Kidney (tissue), 14 donors: ENCODE data around the gene MUL1. TPM values are rescaled to one million over a fixed set of nuclear protein-coding genes. Genes with fewer than 3 reads are reported as not detected.
"Not testable (repeated sequence)": the region's sequence is repeated elsewhere in the genome, so short reads cannot be mapped to it uniquely, and the experiment has no call there.

ENCODE experiments used
- DNase-seq, 5 donors: peaks; one replicate each; pipeline ENCODE4 v3.0.0-alpha.2; 2013 to 2020
- FAIRE-seq: peaks from 2 replicates; lab custom pipeline; 2012; peaks lifted over from hg19 to GRCh38; lab: Jason Lieb, UNC
- H3K27ac ChIP-seq, 2 donors: one replicate each; pipeline ENCODE4 v1.7.0; 2013; ENCODE audit warnings: low read depth in 2 of 2, low read length in 2 of 2, inconsistent platforms in 1 of 2
- H3K27me3 ChIP-seq: one replicate; pipeline ENCODE4 v1.7.1; 2013; ENCODE audit warnings: low read length, inconsistent platforms; ENCODE audit not compliant: control insufficient read depth, insufficient read depth
- H3K36me3 ChIP-seq, 3 donors: one replicate each; pipeline versions ENCODE4 v1.7.0 to v1.7.1; 2013; ENCODE audit warnings: low read length in 3 of 3, control low read depth in 1 of 3, inconsistent platforms in 1 of 3; ENCODE audit not compliant: insufficient read depth in 3 of 3, control insufficient read depth in 2 of 3
- H3K4me1 ChIP-seq, 3 donors: one replicate each; pipeline versions ENCODE4 v1.7.0 to v1.7.1; 2013; ENCODE audit warnings: low read length in 3 of 3, inconsistent platforms in 1 of 3, low read depth in 1 of 3; ENCODE audit not compliant: control insufficient read depth in 2 of 3, insufficient read depth in 2 of 3
- H3K4me3 ChIP-seq, 3 donors: one replicate each; pipeline versions ENCODE4 v1.7.0 to v1.8.1; 2013; ENCODE audit warnings: low read length in 3 of 3, control low read depth in 1 of 3, inconsistent platforms in 1 of 3
- H3K9ac ChIP-seq, 3 donors: one replicate each; pipeline versions ENCODE4 v1.7.0 to v1.7.1; 2013; ENCODE audit warnings: low read length in 3 of 3, control low read depth in 1 of 3, inconsistent platforms in 1 of 3
- H3K9me3 ChIP-seq, 3 donors: one replicate each; pipeline versions ENCODE4 v1.7.0 to v1.7.1; 2013; ENCODE audit warnings: low read length in 3 of 3, control low read depth in 1 of 3, inconsistent platforms in 1 of 3; ENCODE audit not compliant: control insufficient read depth in 2 of 3, insufficient read depth in 1 of 3
- intact Hi-C: fragments of 100-400 bp; cut with DNase I; formaldehyde crosslinking; loops from one replicate; pipeline ENCODE4 v1.11.1; 2022
- polyA plus RNA-seq: library from polyadenylated mRNA; stranded (reverse); fragments of 350-450 nt; fragmentation: Illumina TruSeq; extraction: RNeasy Lipid Tissue Mini Kit (QIAGEN cat#74804); gene quantifications from one replicate; pipeline ENCODE4 v1.2.3, GENCODE V29; 2014; ENCODE audit warnings: low read depth, low replicate concordance; ENCODE audit not compliant: insufficient read depth
- total RNA-seq: library from RNA; stranded (reverse); fragmentation: NEBNext Ultra II Directional; extraction: Animal tissue kit (Norgen Biotek cat#: 25700); gene quantifications from one replicate; pipeline ENCODE4 v1.2.1, GENCODE V29; 2021
- TF ChIP-seq, protein P1 (sequence below): IDR thresholded peaks from 3 replicates; pipeline ENCODE4 v1.5.1; 2012; ENCODE audit warnings: mild to moderate bottlenecking, moderate library complexity, borderline replicate concordance; ENCODE audit not compliant: insufficient read depth; ENCODE audit errors: extremely low read depth
- donor health status: control.
- donor health status: control.
- donor health status: control.
- donor health status: control.
- donor health status: control.
- donor health status: DM: yes; HTN: yes; CAD: no.
- donor health status: Normal renal cell carcinoma (clear cell type).

MUL1 gene
- total and polyA plus RNA-seq, 2 donors from 2014 or later, result 33.0 to 40.0 TPM

DNA sequence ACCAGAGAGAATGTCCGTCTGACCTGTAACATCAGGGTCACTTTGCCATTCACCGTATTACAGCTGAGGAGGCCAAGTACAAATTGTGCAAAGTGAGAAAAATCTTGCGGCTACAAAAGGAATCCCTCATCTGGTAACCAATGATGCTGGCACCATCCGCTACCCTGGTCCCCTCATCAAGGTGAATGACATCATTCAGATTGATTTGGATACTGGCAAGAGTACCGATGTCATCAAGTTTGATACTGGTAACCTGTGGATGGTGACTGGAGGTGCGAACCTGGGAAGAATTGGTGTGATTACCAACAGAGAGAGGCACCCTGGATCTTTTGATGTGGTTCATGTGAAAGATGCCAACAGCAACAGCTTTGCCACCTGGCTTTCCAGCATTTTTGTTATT lies 18.3 kb upstream of the MUL1 start:
- H3K36me3 ChIP-seq, result no peaks in the 10 kb centered on the region
- H3K4me3 ChIP-seq, result no peak overlapping the region
- no peaks in the 10 kb centered on the region for H3K9me3 ChIP-seq
- TF ChIP-seq, protein P1, sequence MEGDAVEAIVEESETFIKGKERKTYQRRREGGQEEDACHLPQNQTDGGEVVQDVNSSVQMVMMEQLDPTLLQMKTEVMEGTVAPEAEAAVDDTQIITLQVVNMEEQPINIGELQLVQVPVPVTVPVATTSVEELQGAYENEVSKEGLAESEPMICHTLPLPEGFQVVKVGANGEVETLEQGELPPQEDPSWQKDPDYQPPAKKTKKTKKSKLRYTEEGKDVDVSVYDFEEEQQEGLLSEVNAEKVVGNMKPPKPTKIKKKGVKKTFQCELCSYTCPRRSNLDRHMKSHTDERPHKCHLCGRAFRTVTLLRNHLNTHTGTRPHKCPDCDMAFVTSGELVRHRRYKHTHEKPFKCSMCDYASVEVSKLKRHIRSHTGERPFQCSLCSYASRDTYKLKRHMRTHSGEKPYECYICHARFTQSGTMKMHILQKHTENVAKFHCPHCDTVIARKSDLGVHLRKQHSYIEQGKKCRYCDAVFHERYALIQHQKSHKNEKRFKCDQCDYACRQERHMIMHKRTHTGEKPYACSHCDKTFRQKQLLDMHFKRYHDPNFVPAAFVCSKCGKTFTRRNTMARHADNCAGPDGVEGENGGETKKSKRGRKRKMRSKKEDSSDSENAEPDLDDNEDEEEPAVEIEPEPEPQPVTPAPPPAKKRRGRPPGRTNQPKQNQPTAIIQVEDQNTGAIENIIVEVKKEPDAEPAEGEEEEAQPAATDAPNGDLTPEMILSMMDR, result no peak
- intact Hi-C loops, result no loop called here
- H3K9ac ChIP-seq, result no peak overlapping the region
- H3K4me1 ChIP-seq, result no peaks in the 10 kb centered on the region
- DNase-seq (no peak), FAIRE-seq (no peak)
- H3K27ac ChIP-seq, result no peak overlapping the region
- H3K27me3 ChIP-seq, result no peaks in the 10 kb centered on the region

DNA sequence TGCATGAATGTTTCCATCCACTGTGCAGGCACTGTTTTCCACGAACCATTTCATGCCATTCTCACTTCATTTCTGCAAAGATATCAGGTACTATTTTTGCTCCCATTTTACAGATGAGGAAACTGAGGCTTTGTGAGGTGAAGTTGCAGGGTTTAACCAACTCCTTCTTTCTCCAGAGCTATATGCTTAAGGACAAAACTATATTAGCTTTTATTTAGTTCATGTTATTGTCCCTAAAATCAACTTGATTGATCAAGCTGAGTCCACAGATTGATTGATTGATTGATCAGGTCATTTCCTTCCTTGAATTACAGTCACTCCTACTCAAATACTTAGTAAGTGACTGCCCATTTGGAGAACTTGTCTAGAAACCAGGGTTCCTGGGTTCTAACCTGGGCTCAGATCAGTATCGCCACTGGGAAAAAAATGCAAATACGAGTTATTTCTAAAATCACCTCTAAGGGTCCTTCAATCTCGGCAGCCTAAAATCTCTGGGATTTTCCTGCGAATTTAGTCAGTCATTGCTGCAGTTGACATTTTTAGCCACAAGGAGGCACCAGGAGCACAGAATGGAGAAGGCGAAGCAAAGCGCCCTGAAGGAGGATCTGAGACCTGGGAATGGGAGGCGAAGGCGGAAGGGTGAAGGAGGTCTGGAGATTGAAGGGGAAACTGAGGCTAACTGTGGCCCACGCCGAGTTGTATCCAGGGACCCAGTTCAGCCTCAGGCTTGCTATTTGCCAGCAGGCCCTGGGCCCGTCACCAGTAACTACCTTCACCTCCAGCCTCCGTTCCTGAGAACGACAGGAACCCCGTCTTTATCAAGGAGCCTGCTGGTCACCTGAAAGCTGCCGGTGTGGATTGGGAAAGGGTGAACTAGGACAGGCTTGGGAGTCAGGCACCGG lies 14.3 kb upstream of the MUL1 start:
- Histone ChIP-seq H3K36me3 (no peaks in the 10 kb centered on the region), H3K27ac (no peak overlapping the region), H3K4me1 (no peaks in the 10 kb centered on the region), H3K27me3 (no peaks in the 10 kb centered on the region), H3K4me3 (peak overlapping the region in 1 of 3 donors; percentile 41), H3K9me3 (no peaks in the 10 kb centered on the region), H3K9ac (peak overlapping the region in 1 of 3 donors; percentile 48)
- DNase-seq (peak in 4 of 5 donors; percentile 83 to 94 (median 90)), FAIRE-seq (peak; percentile 74)
- TF ChIP-seq, protein P1, result peak; percentile 97
- intact Hi-C loops, result no loop called here

DNA sequence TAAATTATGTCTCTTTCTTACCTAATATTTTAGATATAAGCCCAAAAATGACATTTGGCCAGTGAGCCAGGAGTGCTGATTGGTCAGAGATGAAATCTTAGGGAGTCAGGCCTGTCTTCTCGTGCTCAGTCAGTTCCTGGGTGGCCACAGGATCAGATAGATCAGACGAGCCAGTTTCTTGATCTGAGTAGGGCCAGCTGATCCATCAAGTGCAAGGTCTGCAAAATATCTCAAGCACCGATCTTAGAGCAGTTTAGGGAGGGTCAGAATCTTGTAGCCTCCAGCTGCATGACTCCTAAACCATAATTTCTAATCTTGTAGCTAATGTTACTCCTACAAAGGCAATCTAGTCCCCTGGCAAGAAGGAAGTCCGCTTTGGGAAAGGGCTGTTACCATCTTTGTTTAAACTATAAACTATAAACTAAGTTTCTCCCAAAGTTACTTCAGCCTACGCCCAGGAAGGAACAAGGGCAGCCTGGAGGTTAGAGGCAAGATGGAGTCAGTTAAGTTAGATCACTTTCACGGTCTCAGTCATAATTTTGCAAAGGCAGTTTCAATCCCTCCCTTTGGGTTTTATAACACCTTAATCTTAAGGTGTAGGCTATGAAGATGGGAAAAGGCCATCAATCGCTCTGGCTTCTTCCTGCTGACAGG lies 11.8 kb upstream of the MUL1 start:
- H3K27me3 ChIP-seq, H3K9me3 ChIP-seq, DNase-seq, intact Hi-C loops, H3K4me3 ChIP-seq, H3K27ac ChIP-seq, FAIRE-seq, H3K9ac ChIP-seq, H3K36me3 ChIP-seq, H3K4me1 ChIP-seq: not testable (repeated sequence)
